ENCODE results near the gene DEPP1.
A peak's percentile ranks its signal among the peaks of the same experiment; 100 is the strongest.

DEPP1 gene

DNA sequence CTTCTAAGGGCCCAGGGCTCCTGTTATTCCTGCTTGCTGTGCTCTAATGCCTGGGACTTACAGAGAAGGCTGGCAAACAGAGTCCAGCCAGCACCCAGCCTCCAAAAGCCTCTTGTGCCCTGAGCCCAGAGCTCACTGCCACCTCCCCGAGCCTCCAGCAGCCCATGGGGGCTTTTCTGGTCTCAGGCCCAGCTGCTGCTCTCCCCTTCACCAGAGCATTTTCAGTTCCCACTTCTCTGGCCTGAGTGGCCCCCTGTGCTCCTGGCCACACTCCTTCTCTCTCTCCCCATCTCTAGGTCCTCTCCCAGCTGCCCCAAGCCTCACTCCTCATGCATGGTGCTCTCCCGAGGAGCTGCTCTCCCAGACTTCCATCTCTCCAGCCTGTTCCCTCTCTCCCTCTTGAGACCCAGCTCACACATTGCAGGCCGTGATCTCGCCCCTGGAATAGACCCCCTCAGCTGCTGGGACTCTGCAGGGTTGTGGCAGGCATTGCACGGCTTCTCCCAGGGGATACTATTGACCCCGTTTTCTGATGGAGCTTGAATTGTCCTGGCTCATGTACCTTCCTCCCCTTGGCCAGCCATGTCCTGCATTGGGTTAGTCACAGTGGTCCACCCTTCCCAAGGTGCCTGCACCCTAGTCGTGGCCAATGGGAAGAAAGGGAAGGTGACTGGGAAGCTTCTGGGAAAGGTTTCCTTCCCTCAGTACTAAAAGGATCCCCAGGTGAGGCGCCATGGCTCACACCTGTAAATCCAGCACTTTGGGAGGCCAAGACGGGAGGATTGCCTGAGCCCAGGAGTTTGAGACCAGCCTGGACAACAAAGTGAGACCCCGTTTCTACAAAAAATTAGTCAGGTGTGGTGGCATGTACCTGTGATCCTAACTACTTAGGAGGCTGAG, 28.0 kb downstream of the DEPP1 start:
- FAIRE-seq: no peak

DNA sequence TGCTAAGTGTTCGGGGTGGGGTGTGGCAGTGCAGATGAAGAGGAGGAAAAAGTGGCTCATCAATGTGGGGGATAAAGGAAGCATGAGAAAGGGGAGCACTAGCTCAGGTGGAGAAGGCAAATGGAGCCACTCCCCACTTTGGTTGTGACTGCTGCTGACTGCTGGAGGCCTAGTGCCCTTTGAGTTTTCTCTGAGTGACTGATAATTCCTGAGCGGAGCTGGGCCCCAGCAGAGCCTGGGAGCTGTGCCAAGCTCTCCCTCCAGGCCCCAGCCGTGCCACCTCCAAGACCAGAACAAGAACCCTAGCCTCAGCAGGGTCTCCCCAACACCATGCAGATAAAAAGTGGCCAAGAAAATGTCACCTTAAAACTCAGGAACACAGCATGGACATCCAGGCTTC, 28.7 kb downstream of the DEPP1 start:
- FAIRE-seq: no peak

DNA sequence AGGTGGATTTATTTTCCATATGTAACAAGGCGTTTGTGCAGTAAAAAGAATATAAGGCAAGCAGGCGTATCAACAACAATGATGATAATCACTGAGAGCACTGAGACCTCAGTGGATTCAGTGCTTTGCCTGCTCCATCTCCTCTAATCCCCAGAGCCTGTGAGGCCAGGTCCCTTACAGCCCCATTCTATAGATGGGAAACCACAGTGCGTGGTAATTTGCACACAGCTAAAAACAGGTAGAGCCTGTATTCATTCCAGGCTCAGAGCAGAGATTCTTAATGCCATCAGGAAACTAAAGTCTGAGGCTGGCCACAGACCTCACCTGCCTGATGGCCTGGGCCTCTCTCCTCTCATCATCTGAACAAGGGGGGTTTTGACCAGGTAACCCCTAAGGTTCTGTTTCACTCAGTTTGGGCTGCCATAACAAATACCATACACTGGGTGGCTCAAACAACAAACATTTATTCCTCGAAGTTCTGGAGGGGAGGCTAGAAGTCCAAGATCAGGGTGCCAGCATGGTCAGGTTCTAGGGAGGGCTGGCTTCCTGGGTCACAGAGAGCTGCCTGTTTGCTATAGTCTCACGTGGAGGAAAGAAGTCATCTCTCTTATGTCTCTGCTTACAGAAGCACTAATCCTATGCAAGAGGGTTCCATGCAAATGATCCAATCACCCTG, 29.3 kb downstream of the DEPP1 start:
- FAIRE-seq: no peak

DNA sequence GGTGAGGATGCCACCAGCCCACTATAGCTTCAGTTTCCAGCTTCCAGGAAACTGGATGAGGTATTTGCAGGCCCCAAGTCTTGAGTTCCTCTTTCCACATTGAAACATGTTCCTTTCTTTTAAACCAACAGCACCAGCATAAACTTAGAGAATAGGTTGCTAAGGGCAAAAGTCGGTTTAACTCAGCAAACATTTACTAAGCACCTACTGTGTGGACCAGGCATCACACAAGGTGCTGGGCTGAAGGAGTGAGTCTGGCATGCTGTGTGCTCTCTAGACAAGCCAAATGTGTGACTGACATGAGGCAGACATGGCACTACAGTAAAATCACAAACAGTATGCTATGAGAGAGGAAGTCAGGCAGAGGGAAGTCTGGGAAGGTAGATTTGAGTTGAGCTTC, 30.0 kb downstream of the DEPP1 start:
- FAIRE-seq: no peak

DNA sequence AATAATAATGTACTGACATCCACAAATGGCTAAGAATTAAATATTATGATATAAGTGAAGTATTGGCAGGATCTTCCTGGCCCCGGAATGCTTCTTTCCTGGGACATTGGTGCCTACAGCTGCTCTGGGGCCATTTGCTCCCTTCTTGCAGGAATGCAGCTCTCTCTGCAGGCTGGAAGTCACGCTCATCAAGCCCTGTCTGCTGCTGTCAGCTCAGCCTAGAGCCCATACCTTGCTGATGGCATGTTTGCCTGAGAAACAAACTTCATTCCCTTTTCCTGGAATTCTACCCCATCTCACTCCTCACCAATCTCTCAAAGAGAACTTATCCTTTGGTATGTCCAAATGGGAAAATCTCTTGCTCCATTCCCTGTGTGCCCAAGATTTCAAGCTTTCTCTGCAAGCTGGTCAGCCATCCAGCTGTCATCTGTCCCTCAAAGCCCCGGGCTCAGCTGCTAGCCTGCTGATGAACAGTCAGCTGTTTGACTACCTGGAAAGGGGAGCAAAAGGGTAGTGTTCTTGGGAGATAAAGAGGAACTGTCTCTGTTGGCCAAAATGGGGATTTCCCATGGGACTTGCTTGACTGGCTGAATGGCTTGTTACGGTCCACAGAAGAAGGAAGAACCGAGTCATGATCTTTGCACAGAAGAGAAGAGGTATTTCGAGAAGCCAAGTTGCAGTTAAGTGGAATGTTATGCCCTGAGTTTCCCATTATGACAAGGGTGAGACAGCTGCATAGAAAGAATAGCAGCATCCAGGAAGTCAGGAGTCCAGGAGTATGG, 31.0 kb downstream of the DEPP1 start:
- no peak for FAIRE-seq

DNA sequence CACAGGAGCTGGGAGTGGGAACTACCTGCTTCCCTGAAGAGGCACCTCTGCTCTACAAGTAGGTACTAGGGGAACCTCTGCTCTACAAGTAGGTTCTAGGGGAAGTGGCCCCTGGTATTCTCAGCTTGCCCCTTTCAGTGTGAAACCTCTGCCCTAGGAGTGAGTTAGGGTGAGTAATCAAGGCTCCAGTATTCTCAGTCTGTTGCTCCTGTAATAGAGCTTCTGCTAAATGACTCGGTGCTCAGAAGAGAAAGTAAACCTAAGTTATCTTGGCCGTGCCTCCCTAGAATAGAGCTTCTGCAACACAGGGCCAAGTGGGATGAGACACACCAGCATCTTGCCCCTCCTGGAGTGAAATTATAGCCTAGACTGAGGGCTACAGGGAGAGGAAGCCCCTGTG, 32.4 kb downstream of the DEPP1 start:
- FAIRE-seq: no peak

DNA sequence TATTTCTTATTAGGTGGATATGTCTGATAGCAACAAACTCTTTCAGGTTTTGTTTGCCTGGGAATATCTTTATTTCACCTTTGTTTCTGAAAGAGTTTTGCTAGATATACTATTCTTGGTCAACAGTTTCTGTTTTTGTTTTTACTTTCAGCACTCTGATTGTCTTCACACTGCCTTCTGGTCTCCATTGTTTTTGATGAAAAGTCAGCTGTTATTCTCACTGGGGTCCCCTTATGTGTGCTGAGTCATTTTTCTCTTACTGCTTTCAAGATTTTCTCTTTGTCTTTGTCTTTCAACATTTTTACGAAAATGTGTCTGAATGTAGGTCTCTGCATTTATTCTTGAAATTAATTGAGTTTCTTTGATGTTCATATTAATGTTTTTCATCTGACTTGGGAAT, 34.3 kb downstream of the DEPP1 start:
- FAIRE-seq: no peak

DNA sequence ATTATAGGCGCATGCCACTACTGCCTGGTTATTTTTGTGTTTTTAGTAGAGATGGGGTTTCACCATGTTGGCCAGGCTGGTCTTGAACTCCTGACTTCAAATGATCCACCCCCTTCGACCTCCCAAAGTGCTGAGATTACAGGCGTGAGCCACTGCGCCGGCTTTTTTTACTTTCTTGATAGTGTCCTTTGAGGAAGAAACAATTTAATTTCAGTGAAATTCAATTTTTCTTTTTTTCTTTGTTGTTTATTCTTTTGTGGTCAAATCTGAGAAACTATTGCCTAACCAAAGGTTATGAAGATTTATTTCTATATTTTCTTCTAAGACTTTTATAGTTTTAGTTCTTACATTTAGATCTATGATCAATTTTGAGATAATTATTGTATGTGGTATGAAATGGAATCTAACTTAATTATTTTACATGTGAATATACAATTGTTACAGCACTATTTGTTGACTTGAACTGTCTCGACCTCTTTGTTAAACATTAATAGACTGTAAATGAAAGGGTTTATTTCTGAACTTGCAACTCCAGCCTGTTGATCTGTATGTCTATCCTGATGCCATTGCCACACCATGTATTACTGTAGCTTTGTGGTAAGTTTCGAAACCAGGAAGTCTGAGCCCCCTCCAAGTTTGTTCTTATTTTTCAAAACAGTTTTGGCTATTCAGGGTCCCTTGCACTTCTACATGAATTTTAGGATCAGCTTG, 38.8 kb downstream of the DEPP1 start:
- peak; percentile 44 for FAIRE-seq

DNA sequence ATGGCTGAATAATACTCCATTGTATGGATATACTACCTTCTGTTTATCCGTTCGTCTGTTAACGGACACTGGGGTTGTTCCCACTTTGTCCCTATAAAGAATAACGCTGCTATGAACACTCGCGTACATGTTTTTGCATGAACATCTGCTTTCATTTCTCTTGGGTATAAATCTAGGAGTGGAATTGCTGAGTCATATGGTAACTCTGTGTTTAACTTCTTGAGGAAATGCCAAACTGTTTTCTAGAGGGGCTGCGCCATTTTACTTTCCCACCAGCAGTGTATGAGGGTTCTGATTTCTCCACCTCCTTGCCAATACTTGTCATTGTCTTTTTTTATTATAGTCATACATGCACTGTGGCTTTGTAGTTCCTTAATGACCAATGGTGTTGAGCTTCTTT, 39.7 kb downstream of the DEPP1 start:
- FAIRE-seq: no peak

DNA sequence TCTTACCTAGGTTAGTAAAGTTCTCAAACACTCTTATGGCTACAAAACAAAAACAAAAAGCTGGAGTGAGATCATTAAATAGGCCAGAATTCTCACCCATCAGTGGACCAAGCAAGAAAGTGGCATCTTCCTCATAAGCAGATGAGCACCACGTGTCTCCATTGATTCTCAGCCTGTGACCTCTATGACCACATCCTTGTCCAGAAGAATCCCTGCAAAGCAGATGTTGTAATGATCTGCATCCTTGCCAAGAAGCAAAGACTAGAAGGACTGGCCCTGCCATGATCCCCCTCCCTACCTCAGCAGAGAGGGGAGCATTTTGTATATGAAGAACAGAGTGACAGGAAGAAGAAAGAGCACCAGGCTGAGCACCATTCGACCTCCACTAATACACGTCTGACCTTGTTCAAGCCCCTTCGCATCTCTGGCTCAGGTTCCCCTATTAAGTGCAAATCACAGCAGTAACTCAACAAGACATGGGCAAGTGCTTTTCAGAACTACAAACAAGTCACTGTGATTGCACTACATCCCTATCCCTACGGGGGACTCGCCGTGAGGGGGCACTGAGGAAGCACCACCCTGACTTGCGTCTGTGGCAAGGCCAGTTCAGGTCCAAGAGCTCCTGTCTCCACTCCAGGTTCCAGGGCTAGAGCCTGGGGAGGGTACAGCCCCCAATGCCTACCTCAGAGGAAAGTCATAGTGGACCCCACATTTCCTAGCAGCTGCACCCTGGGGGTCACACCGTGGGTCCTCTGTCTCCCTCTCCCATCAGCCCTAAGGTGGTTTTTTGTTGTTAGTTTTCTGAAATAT, 41.2 kb downstream of the DEPP1 start:
- FAIRE-seq: no peak

DNA sequence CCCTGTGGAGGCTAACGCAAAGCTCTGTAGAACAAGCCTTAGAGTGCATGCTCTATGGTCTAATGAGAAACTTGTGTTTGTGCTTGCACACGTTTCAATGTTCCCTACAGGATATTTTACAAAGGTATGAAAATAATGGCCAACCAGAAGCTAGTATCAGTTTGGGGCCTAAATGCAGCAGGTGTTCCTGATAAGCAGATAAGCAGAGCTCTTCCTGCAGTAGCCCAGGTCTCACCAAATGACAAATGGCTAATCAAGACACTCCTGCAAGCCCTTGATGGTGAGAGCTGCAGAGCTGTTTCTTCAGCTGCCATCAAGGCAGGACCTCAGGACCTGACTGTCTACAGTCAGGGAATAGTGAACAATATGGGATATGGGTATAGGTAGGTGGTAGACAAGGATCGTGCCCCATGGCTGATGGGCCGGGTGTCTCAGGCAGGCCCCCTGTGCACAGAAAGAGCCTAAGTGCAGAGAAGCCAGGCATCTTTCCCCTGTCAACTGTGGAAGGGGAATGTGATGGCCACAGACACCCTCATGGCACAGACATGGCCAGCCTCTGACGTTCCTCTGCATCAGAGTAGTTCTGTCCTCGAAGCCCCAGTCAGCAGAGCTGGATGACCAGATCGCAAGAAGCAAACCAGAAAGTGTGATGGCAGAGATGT, 42.2 kb downstream of the DEPP1 start:
- FAIRE-seq: no peak

DNA sequence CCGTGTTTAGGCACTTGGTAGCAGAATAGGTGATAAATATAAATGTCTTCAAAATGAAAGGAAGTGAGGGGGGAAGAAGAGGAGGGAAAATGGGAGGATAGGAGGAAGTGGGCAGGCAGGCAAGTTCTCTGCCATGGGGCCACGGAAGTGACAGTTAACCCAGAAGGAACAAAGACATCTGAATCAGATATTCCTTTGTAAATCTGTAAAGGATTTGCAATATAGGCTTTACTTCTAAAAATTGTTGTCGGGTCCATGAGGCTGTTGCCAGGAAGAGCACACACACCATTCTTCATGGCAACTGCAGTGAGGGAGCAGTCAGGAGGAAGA, 42.7 kb downstream of the DEPP1 start:
- no peak for FAIRE-seq

DNA sequence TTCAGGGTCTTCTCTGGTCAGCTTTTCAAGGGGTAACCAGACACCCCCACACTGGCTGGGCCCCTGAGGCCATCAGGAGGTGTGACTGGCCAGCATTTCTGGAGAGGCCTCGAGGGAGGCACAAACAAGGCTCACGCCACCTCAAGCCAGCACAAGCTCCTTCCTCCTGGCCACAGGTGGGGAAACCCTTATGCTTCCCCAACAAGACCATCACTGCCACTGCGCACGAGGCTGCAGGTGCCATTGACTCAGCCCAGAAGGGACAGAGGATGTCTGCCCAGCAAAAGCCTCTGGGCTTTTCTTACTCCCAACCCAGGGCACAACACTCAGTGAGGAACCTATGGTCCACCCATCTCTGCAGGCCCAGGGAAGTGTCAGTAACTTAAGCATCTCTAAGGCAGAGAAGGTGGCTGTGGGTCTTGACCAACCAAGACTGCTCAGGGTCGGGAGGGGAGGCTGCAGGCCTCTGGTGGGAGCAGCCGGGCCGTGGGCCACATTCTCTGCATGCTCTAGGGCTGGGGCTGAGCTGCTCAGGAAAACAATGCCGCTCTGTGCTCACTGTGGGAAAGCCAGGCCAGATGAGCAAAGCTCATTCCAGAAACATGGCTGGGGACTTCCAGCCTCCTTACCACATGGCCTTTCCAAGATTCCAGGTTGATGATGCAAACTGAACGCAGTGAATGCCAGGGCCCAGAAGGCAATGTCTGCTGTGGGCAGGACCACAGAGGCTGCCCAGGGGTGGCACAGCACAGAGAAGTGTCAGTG, 43.2 kb downstream of the DEPP1 start:
- no peak for FAIRE-seq

DNA sequence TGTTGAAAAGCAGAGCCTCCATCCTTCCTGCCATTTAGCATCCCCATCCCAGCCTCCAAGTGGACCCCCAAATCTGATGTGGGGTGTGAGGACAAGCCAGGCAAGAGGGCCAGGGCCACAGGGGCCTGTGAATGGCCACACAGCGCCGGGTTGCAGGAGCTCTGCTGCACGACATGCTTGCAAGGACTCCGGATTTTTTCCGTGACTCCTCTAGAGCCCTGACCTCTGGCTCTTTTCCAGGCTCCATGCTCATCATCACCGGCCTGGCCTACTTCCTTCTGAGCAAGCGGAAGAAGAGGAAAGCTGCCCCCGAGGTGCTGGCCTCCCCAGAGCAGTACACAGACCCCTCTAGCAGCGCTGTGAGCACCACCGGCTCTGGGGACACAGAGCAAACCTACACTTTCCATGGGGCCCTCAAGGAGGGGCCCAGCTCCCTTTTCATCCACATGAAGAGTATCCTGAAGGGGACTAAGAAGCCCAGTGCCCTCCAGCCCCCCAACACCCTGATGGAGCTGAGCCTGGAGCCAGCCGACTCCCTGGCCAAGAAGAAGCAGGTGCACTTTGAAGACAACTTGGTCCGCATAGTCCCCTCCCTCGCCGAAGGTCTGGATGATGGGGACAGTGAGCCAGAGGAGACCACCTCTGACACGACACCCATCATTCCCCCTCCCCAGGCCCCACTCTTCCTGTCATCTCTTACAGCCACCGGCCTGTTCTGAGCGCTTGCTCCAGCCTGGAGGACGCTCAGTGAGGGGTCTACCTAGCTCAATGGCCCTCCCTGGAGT, 44.0 kb downstream of the DEPP1 start:
- FAIRE-seq: no peak

DNA sequence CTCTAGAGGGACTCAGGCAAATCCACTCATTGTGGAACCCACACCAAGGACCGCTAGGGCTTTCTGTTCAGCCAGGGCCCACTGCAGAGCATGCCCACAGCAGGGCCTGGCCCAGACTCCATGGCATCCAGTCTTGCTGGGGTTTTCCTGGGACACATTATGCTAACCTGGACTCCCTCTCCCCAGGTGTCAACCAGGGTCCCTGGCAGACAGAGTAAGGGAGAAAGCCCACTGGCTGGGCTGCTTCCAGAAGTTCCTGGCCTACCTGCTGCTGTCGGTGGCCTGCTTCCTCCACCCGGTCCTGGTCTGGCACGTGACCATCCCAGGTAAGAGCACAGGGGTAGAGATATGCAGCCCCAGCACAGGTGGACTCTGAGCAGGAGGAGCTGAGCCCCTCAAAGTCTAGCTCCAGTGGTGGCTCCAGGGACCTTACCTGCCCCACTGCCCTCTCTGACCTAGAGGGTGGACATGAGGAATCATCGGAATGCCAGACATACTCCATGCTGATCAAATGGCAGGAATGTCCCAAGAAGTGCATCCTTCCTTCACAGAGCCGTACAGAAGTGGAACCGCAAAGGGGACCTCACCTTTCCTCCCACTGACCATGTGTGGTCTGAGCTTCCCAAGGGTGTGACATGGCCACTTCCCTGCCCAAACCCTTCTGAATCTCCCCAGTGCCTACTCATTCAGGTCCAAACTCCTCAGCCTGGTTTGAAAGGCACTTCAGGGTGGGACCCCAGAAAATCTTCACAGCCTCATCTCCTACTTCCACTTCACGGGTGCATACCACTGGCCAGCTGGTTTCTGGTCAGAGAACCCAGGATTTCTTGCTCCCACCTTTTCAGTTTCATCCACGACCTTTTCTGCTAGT, 44.9 kb downstream of the DEPP1 start:
- no peak for FAIRE-seq

DNA sequence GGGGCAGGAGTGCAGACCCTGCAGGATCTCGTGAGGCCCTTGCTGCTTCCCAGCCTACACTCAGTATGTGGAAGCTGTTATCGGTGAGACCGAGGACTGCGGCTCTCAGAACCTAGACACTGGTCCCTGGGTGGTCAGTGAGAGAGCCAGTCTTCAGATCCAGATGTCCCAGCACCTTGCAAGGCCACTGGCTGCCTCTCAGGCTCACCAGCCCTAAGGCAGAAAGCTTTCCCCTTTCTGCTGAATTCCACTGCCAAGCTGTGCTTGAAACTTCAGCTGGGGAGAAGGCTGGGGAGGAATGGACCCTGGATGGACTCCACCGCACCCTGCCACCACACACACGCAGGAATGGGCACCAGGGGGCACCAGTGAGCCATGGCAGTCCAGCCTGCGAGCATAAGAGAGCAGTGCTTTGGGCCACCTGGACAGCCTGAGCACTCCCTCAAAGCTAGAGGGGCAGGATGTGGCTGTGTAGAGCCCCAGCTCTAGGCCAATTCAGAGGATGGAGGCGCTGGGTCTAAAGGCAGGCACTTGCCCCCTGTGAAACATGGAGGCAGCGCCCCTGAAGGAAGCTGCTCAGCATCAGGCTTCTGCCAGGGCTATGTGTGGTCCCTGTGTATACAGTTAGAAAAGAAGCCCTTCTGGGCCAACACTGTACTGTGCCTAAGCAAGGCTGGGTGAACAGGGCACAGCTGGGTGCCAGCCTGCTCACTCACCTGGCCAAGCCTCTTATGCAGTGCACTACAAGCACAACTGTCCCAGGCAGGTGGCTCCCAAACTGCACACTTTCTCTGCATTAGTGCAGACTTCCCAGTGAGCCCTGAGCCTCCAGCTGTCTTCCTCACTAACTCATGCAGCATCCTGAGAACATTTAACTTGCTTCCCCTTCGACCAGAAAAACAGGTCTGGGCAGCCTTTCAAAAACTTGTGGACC, 45.8 kb downstream of the DEPP1 start:
- FAIRE-seq: no peak

DNA sequence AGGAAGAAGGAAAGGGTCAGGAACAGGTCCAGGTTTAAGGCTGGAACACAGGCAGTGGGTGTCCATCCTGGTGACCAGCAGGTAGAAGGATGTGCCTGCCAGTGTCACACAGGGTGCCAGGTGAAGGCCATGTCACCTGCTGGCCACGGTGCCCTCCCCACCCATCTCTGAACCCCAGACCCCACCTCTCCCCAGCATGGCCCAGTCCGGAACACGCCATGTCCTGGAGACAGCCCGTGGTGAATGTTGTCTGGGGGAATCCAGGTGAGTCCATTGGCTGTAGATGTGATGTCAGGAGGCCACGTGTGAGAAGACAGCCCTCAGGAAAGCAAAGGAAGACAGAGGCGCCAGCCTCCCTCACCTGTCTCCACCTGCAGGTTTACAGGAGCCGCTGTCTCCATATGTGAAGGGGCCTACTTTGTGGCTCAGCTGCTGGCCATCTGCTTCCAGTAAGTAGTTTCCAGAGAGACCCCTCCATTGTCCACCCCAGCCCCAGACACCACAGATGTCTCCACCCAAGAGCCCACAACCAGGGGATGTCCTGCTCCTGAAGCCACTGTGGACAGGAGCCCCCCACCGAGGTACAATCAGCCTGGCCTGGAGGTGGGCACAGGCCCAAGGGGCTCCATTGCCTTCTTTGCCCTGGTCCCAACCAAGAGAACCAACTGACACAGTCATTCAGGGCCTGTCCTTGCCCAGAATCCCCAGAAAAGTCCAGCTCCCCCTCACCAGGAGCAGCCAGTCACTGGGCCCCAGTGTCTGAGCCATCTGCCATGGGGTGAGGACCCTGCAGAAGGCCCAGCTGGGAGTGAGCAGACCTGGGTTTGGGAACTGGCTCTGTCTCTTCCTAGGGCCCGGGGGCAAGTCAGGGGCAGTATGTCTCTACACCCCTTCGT, 46.7 kb downstream of the DEPP1 start:
- no peak for FAIRE-seq

Data from A204.1 (cell line).